Peyer's patch (tissue), 4 donors: Measurements from ENCODE around the gene ZNF354C.

Source experiments
- CTCF ChIP-seq, 6 experiments: fragments of 450-650 bp in 4 of 6; fragments of 200-600 bp in 2 of 6; sonication (generic) in 1 of 6; IDR thresholded peaks; one replicate each; pipeline ENCODE4 v1.5.1; 2017 to 2019; ENCODE audit warnings: antibody characterized with exemption in 6 of 6, mild to moderate bottlenecking in 3 of 6, moderate library complexity in 1 of 6
- POLR2A ChIP-seq, 2 donors: fragments of 450-650 bp; IDR thresholded peaks; one replicate each; pipeline ENCODE4 v1.5.1; 2017; ENCODE audit warnings: antibody characterized with exemption in 2 of 2, mild to moderate bottlenecking in 2 of 2, moderate library complexity in 2 of 2

- TF ChIP-seq CTCF (IDR thresholded peaks at IDR 0.05) (no peak), POLR2A (IDR thresholded peaks at IDR 0.05) (no peak)
Observed at GRCh38 chr5:179055841-179056240, 4.3 kb upstream of the ZNF354C start.
